Measurements from ENCODE around the gene MBTPS1.
A peak's percentile ranks its signal among the peaks of the same experiment; 100 is the strongest.

The MBTPS1 gene

GRCh38 chr16:84047206-84047605, 69.5 kb downstream of the MBTPS1 start:
- no peak for DNase-seq (ENCODE audit: extremely low spot score)

DNA sequence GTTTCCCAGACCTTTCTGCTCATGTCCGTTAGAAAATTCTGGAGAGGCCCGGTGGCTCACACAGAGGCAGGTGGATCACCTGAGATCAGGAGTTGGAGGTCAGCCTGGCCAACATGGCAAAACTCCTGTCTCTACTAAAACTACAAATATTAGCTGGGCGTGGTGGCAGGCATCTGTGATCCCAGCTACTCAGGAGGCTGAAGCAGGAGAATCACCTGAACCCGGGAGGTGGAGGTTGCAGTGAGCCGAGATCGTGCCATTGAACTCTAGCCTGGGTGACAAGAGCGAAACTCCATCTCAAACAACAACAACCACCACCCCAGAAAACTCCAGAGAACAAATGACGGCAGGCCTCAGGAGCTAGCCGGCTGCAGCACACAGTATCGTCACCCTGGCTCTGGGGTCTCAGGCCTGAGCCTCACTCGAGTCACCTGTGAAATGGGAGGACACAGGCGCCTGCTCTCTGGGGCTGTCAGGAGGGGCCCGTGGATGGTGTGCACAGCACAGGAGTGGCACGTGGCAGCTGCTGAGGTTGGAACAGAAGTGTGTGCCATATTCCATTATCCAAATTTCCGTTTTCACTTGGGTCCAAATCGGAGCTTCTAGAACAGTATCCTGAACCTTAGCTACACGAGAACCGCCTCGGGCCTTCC, 70.8 kb downstream of the MBTPS1 start:
- TF ChIP-seq TARDBP (IDR thresholded peaks at IDR 0.05) (no peak), FOXA1 (IDR thresholded peaks at IDR 0.05) (no peak), FOXM1 (IDR thresholded peaks at IDR 0.05; ENCODE audit: borderline replicate concordance) (no peak), SP1 (IDR thresholded peaks at IDR 0.05) (no peak), NFRKB (IDR thresholded peaks at IDR 0.05) (no peak), SUZ12 (IDR thresholded peaks at IDR 0.05) (no peak), ELF4 (IDR thresholded peaks at IDR 0.05) (no peak), PKNOX1 (IDR thresholded peaks at IDR 0.05) (no peak), HDGF (IDR thresholded peaks at IDR 0.05; ENCODE audit: borderline replicate concordance) (no peak), LEF1 (IDR thresholded peaks at IDR 0.05; ENCODE audit: borderline replicate concordance) (no peak), ARNT (IDR thresholded peaks at IDR 0.05) (no peak), BHLHE40 (IDR thresholded peaks at IDR 0.05; ENCODE audit: borderline replicate concordance) (no peak), CTBP1 (IDR thresholded peaks at IDR 0.05; ENCODE audit: borderline replicate concordance) (no peak), ZNF384 (IDR thresholded peaks at IDR 0.05) (no peak), L3MBTL2 (conservative IDR thresholded peaks at IDR 0.05) (no peak), FOXK2 (IDR thresholded peaks at IDR 0.05) (no peak)
- no peak for DNase-seq (ENCODE audit: extremely low spot score)
- ChIA-PET POLR2A (no interaction called here), CTCF (interaction anchor here (1.1 kb wide), 1 partner anchor 88 kb away, joined by 4 read pairs; no protein-coding TSS in a partner anchor)

More at GRCh38 chr16:84047206-84047605, 69.5 kb downstream of the MBTPS1 start:
- CTCF ChIA-PET: interaction anchor here (1.1 kb wide), 1 partner anchor 89 kb away, joined by 4 read pairs; no protein-coding TSS in a partner anchor
- no peak for TF ChIP-seq FOXM1 (IDR thresholded peaks at IDR 0.05; ENCODE audit: borderline replicate concordance)
- TF ChIP-seq PKNOX1 (IDR thresholded peaks at IDR 0.05): no peak
- TF ChIP-seq CTBP1 (IDR thresholded peaks at IDR 0.05; ENCODE audit: borderline replicate concordance): no peak
- TF ChIP-seq HDGF (IDR thresholded peaks at IDR 0.05; ENCODE audit: borderline replicate concordance): no peak
- TF ChIP-seq FOXA1 (IDR thresholded peaks at IDR 0.05): no peak
- TF ChIP-seq SUZ12 (IDR thresholded peaks at IDR 0.05): no peak
- TF ChIP-seq L3MBTL2 (conservative IDR thresholded peaks at IDR 0.05): no peak
- TF ChIP-seq FOXK2 (IDR thresholded peaks at IDR 0.05): no peak
- TF ChIP-seq ZNF384 (IDR thresholded peaks at IDR 0.05): no peak
- no peak for TF ChIP-seq SP1 (IDR thresholded peaks at IDR 0.05)
- no peak for TF ChIP-seq BHLHE40 (IDR thresholded peaks at IDR 0.05; ENCODE audit: borderline replicate concordance)
- no peak for TF ChIP-seq TARDBP (IDR thresholded peaks at IDR 0.05)
- TF ChIP-seq ELF4 (IDR thresholded peaks at IDR 0.05): no peak
- no peak for TF ChIP-seq LEF1 (IDR thresholded peaks at IDR 0.05; ENCODE audit: borderline replicate concordance)
- TF ChIP-seq NFRKB (IDR thresholded peaks at IDR 0.05): no peak
- TF ChIP-seq ARNT (IDR thresholded peaks at IDR 0.05): no peak
- POLR2A ChIA-PET: no interaction called here

- ChIA-PET CTCF (interaction anchor here (1.2 kb wide), 1 partner anchor 51 kb away, joined by 4 read pairs; no protein-coding TSS in a partner anchor), POLR2A (no interaction called here)
- TF ChIP-seq FOXK2 (IDR thresholded peaks at IDR 0.05): no peak
- no peak for TF ChIP-seq FOXM1 (IDR thresholded peaks at IDR 0.05; ENCODE audit: borderline replicate concordance)
- TF ChIP-seq CTBP1 (IDR thresholded peaks at IDR 0.05; ENCODE audit: borderline replicate concordance): no peak
- TF ChIP-seq SUZ12 (IDR thresholded peaks at IDR 0.05): no peak
- no peak for TF ChIP-seq ELF4 (IDR thresholded peaks at IDR 0.05)
- no peak for TF ChIP-seq TARDBP (IDR thresholded peaks at IDR 0.05)
- TF ChIP-seq ZNF384 (IDR thresholded peaks at IDR 0.05): no peak
- TF ChIP-seq HDGF (IDR thresholded peaks at IDR 0.05; ENCODE audit: borderline replicate concordance): no peak
- TF ChIP-seq LEF1 (IDR thresholded peaks at IDR 0.05; ENCODE audit: borderline replicate concordance): no peak
- no peak for TF ChIP-seq SP1 (IDR thresholded peaks at IDR 0.05)
- TF ChIP-seq BHLHE40 (IDR thresholded peaks at IDR 0.05; ENCODE audit: borderline replicate concordance): no peak
- no peak for TF ChIP-seq FOXA1 (IDR thresholded peaks at IDR 0.05)
- no peak for TF ChIP-seq NFRKB (IDR thresholded peaks at IDR 0.05)
- no peak for TF ChIP-seq ARNT (IDR thresholded peaks at IDR 0.05)
- TF ChIP-seq PKNOX1 (IDR thresholded peaks at IDR 0.05): no peak
- TF ChIP-seq L3MBTL2 (conservative IDR thresholded peaks at IDR 0.05): no peak
- no peak for DNase-seq (ENCODE audit: extremely low spot score)
Observed at GRCh38 chr16:84045001-84045817, 71.5 kb downstream of the MBTPS1 start.

- ChIA-PET CTCF (interaction anchor here (1.0 to 1.2 kb wide), 2 partner anchors 50 to 90 kb away, joined by 3 to 4 read pairs; no protein-coding TSS in a partner anchor), POLR2A (no interaction called here)
- TF ChIP-seq CTBP1 (IDR thresholded peaks at IDR 0.05; ENCODE audit: borderline replicate concordance): no peak
- no peak for TF ChIP-seq HDGF (IDR thresholded peaks at IDR 0.05; ENCODE audit: borderline replicate concordance)
- no peak for TF ChIP-seq SP1 (IDR thresholded peaks at IDR 0.05)
- no peak for TF ChIP-seq SUZ12 (IDR thresholded peaks at IDR 0.05)
- TF ChIP-seq L3MBTL2 (conservative IDR thresholded peaks at IDR 0.05): no peak
- TF ChIP-seq NFRKB (IDR thresholded peaks at IDR 0.05): no peak
- DNase-seq (ENCODE audit: extremely low spot score): peak; percentile 45
Observed at GRCh38 chr16:84044118-84044488, 72.6 kb downstream of the MBTPS1 start.

GRCh38 chr16:84043486-84044117, 73.1 kb downstream of the MBTPS1 start:
- TF ChIP-seq LEF1 (IDR thresholded peaks at IDR 0.05; ENCODE audit: borderline replicate concordance): no peak
- no peak for TF ChIP-seq SP1 (IDR thresholded peaks at IDR 0.05)
- TF ChIP-seq L3MBTL2 (conservative IDR thresholded peaks at IDR 0.05): no peak
- no peak for TF ChIP-seq ZNF384 (IDR thresholded peaks at IDR 0.05)
- TF ChIP-seq BHLHE40 (IDR thresholded peaks at IDR 0.05; ENCODE audit: borderline replicate concordance): no peak
- no peak for TF ChIP-seq ELF4 (IDR thresholded peaks at IDR 0.05)
- no peak for TF ChIP-seq HDGF (IDR thresholded peaks at IDR 0.05; ENCODE audit: borderline replicate concordance)
- no peak for TF ChIP-seq TARDBP (IDR thresholded peaks at IDR 0.05)
- TF ChIP-seq ARNT (IDR thresholded peaks at IDR 0.05): no peak
- TF ChIP-seq FOXK2 (IDR thresholded peaks at IDR 0.05): no peak
- no peak for TF ChIP-seq FOXM1 (IDR thresholded peaks at IDR 0.05; ENCODE audit: borderline replicate concordance)
- no peak for TF ChIP-seq FOXA1 (IDR thresholded peaks at IDR 0.05)
- TF ChIP-seq NFRKB (IDR thresholded peaks at IDR 0.05): no peak
- no peak for TF ChIP-seq PKNOX1 (IDR thresholded peaks at IDR 0.05)
- TF ChIP-seq SUZ12 (IDR thresholded peaks at IDR 0.05): no peak
- no peak for TF ChIP-seq CTBP1 (IDR thresholded peaks at IDR 0.05; ENCODE audit: borderline replicate concordance)
- CTCF ChIA-PET: interaction anchor here (1.0 kb wide), 1 partner anchor 90 kb away, joined by 3 read pairs; no protein-coding TSS in a partner anchor
- POLR2A ChIA-PET: no interaction called here
- no peak for DNase-seq (ENCODE audit: extremely low spot score)

Data from HEK293T (cell line).